ENCODE data around the gene SPATA33. TPM values are rescaled to one million over a fixed set of nuclear protein-coding genes. Genes with fewer than 3 reads are reported as not detected.
"Not testable (repeated sequence)": the region's sequence is repeated elsewhere in the genome, so short reads cannot be mapped to it uniquely, and the experiment has no call there.

Gene SPATA33
- total RNA-seq, 1 donor from 2014 or later: 7.9 TPM

- not testable (repeated sequence) for DNase-seq (ENCODE audit: low read depth)
These were observed 6.6 kb downstream of the SPATA33 start for GRCh38 chr16:89664238-89664637.

- peak; percentile 15 for DNase-seq (ENCODE audit: low read depth)
These were observed 9.4 kb downstream of the SPATA33 start for GRCh38 chr16:89667000-89667399.

- no peak for DNase-seq (ENCODE audit: low read depth)
These were observed 10.0 kb downstream of the SPATA33 start for GRCh38 chr16:89667633-89668032.

GRCh38 chr16:89668790-89669158 is 11.1 kb downstream of the SPATA33 start:
- no peak for DNase-seq (ENCODE audit: low read depth)

GRCh38 chr16:89669755-89670154 is 12.1 kb downstream of the SPATA33 start:
- DNase-seq (ENCODE audit: low read depth): no peak

- peak; percentile 47 for DNase-seq (ENCODE audit: low read depth)
These were observed 13.1 kb downstream of the SPATA33 start for GRCh38 chr16:89670496-89671431.

GRCh38 chr16:89671565-89671964 is 13.9 kb downstream of the SPATA33 start:
- not testable (repeated sequence) for DNase-seq (ENCODE audit: low read depth)

- no peak for DNase-seq (ENCODE audit: low read depth)
These were observed 14.7 kb downstream of the SPATA33 start for GRCh38 chr16:89672177-89672941.

GRCh38 chr16:89678258-89678657 is 20.6 kb downstream of the SPATA33 start:
- DNase-seq (ENCODE audit: low read depth): no peak

GRCh38 chr16:89685916-89686315 is 28.3 kb downstream of the SPATA33 start:
- DNase-seq (ENCODE audit: low read depth): no peak

- peak; percentile 70 for DNase-seq (ENCODE audit: low read depth)
These were observed 29.0 kb downstream of the SPATA33 start, which contains the start of gene CDK10 for GRCh38 chr16:89686520-89687091. CDK10 (plus strand) TSS chr16:89686689; CDS start chr16:89686711, 22 bp downstream.

- DNase-seq (ENCODE audit: low read depth): peak; percentile 95
These were observed 29.7 kb downstream of the SPATA33 start for GRCh38 chr16:89687092-89687940.

- no peak for DNase-seq (ENCODE audit: low read depth)
These were observed 30.8 kb downstream of the SPATA33 start for GRCh38 chr16:89688395-89688794.

- no peak for DNase-seq (ENCODE audit: low read depth)
These were observed 31.5 kb downstream of the SPATA33 start for GRCh38 chr16:89689142-89689541.

GRCh38 chr16:89689621-89690020 is 32.0 kb downstream of the SPATA33 start:
- DNase-seq (ENCODE audit: low read depth): not testable (repeated sequence)

- DNase-seq (ENCODE audit: low read depth): no peak
These were observed 32.8 kb downstream of the SPATA33 start for GRCh38 chr16:89690392-89690901.

- DNase-seq (ENCODE audit: low read depth): no peak
These were observed 33.8 kb downstream of the SPATA33 start for GRCh38 chr16:89691231-89691985.

GRCh38 chr16:89691986-89692569 is 34.4 kb downstream of the SPATA33 start:
- no peak for DNase-seq (ENCODE audit: low read depth)

- no peak for DNase-seq (ENCODE audit: low read depth)
These were observed 35.7 kb downstream of the SPATA33 start for GRCh38 chr16:89693289-89693731.
